ENCODE measurements around the gene GPR139. TPM values are rescaled to one million over a fixed set of nuclear protein-coding genes. Genes with fewer than 3 reads are reported as not detected.

GPR139 gene
- total and polyA plus RNA-seq, 2 donors = not detected

- Histone ChIP-seq H3K4me3 (ENCODE audit: low read depth, low read length) (no peak overlapping the region), H3K27ac (ENCODE audit: low read depth) (no peak overlapping the region), H3K36me3 (ENCODE audit: insufficient read depth) (no peaks in the 10 kb centered on the region), H3K4me1 (ENCODE audit: insufficient read depth) (no peaks in the 10 kb centered on the region)
- 80% methylated on average over 4 of the region's 4 CpGs for WGBS
- no peak for DNase-seq (ENCODE audit: extremely low spot score)
Measured at GRCh38 chr16:20041924-20042596, 31.6 kb downstream of the GPR139 start.

GRCh38 chr16:20040011-20040410 lies 33.7 kb downstream of the GPR139 start:
- no peak overlapping the region for H3K27ac ChIP-seq (ENCODE audit: low read depth)
- no peaks in the 10 kb centered on the region for H3K4me1 ChIP-seq (ENCODE audit: insufficient read depth)
- 65% methylated on average over 4 of the region's 4 CpGs for WGBS
- no peak for DNase-seq (ENCODE audit: extremely low spot score)
- no peaks in the 10 kb centered on the region for H3K36me3 ChIP-seq (ENCODE audit: insufficient read depth)
- no peak overlapping the region for H3K4me3 ChIP-seq (ENCODE audit: low read depth, low read length)

- H3K27ac ChIP-seq (ENCODE audit: low read depth) = no peak overlapping the region
- no peak for DNase-seq (ENCODE audit: extremely low spot score)
- 74% methylated on average over 3 of the region's 3 CpGs for WGBS
- no peaks in the 10 kb centered on the region for H3K4me1 ChIP-seq (ENCODE audit: insufficient read depth)
- no peaks in the 10 kb centered on the region for H3K36me3 ChIP-seq (ENCODE audit: insufficient read depth)
- no peak overlapping the region for H3K4me3 ChIP-seq (ENCODE audit: low read depth, low read length)
Measured at GRCh38 chr16:20029611-20030010, 44.1 kb downstream of the GPR139 start.

- 48% methylated on average over 2 of the region's 2 CpGs for WGBS
- H3K27ac ChIP-seq (ENCODE audit: low read depth) = no peak overlapping the region
- H3K4me1 ChIP-seq (ENCODE audit: insufficient read depth) = no peaks in the 10 kb centered on the region
- no peaks in the 10 kb centered on the region for H3K36me3 ChIP-seq (ENCODE audit: insufficient read depth)
- DNase-seq (ENCODE audit: extremely low spot score) = no peak
- no peak overlapping the region for H3K4me3 ChIP-seq (ENCODE audit: low read depth, low read length)
Measured at GRCh38 chr16:20026361-20027072, 47.2 kb downstream of the GPR139 start.

- H3K4me1 ChIP-seq (ENCODE audit: insufficient read depth) = no peaks in the 10 kb centered on the region
- no peak overlapping the region for H3K27ac ChIP-seq (ENCODE audit: low read depth)
- no peak overlapping the region for H3K4me3 ChIP-seq (ENCODE audit: low read depth, low read length)
- H3K36me3 ChIP-seq (ENCODE audit: insufficient read depth) = no peaks in the 10 kb centered on the region
- 4% methylated on average over 1 of the region's 1 CpG for WGBS
- DNase-seq (ENCODE audit: extremely low spot score) = no peak
Measured at GRCh38 chr16:20023190-20023589, 50.5 kb downstream of the GPR139 start.

GRCh38 chr16:20020976-20021375 lies 52.7 kb downstream of the GPR139 start:
- 81% methylated on average over 2 of the region's 2 CpGs for WGBS
- Histone ChIP-seq H3K4me1 (ENCODE audit: insufficient read depth) (no peaks in the 10 kb centered on the region), H3K4me3 (ENCODE audit: low read depth, low read length) (no peak overlapping the region), H3K27ac (ENCODE audit: low read depth) (no peak overlapping the region), H3K36me3 (ENCODE audit: insufficient read depth) (no peaks in the 10 kb centered on the region)
- DNase-seq (ENCODE audit: extremely low spot score) = no peak

- H3K4me3 ChIP-seq (ENCODE audit: low read depth, low read length) = no peak overlapping the region
- no peaks in the 10 kb centered on the region for H3K4me1 ChIP-seq (ENCODE audit: insufficient read depth)
- DNase-seq (ENCODE audit: extremely low spot score) = no peak
- H3K36me3 ChIP-seq (ENCODE audit: insufficient read depth) = no peaks in the 10 kb centered on the region
- H3K27ac ChIP-seq (ENCODE audit: low read depth) = no peak overlapping the region
- 54% methylated on average over 1 of the region's 1 CpG for WGBS
Measured at GRCh38 chr16:20020083-20020482, 53.6 kb downstream of the GPR139 start.

GRCh38 chr16:20016234-20016633 lies 57.5 kb downstream of the GPR139 start:
- no peak overlapping the region for H3K4me3 ChIP-seq (ENCODE audit: low read depth, low read length)
- H3K27ac ChIP-seq (ENCODE audit: low read depth) = no peak overlapping the region
- WGBS = 35% methylated on average over 7 of the region's 7 CpGs
- H3K4me1 ChIP-seq (ENCODE audit: insufficient read depth) = no peaks in the 10 kb centered on the region
- H3K36me3 ChIP-seq (ENCODE audit: insufficient read depth) = no peaks in the 10 kb centered on the region
- DNase-seq (ENCODE audit: extremely low spot score) = no peak

- no peaks in the 10 kb centered on the region for H3K36me3 ChIP-seq (ENCODE audit: insufficient read depth)
- DNase-seq (ENCODE audit: extremely low spot score) = no peak
- WGBS = 41% methylated on average over 3 of the region's 3 CpGs
- H3K27ac ChIP-seq (ENCODE audit: low read depth) = no peak overlapping the region
- no peak overlapping the region for H3K4me3 ChIP-seq (ENCODE audit: low read depth, low read length)
- no peaks in the 10 kb centered on the region for H3K4me1 ChIP-seq (ENCODE audit: insufficient read depth)
Measured at GRCh38 chr16:20004931-20005330, 68.8 kb downstream of the GPR139 start.

GRCh38 chr16:20002936-20003335 lies 70.8 kb downstream of the GPR139 start:
- 95% methylated on average over 2 of the region's 2 CpGs for WGBS

GRCh38 chr16:20001856-20002707 lies 71.6 kb downstream of the GPR139 start:
- Histone ChIP-seq H3K4me1 (ENCODE audit: insufficient read depth) (no peaks in the 10 kb centered on the region), H3K36me3 (ENCODE audit: insufficient read depth) (no peaks in the 10 kb centered on the region), H3K4me3 (ENCODE audit: low read depth, low read length) (no peak overlapping the region), H3K27ac (ENCODE audit: low read depth) (no peak overlapping the region)
- WGBS = 72% methylated on average over 16 of the region's 16 CpGs
- DNase-seq (ENCODE audit: extremely low spot score) = no peak

More at GRCh38 chr16:20002936-20003335, 70.8 kb downstream of the GPR139 start:
- Histone ChIP-seq H3K36me3 (ENCODE audit: insufficient read depth) (no peaks in the 10 kb centered on the region), H3K27ac (ENCODE audit: low read depth) (no peak overlapping the region), H3K4me1 (ENCODE audit: insufficient read depth) (no peaks in the 10 kb centered on the region), H3K4me3 (ENCODE audit: low read depth, low read length) (no peak overlapping the region)
- no peak for DNase-seq (ENCODE audit: extremely low spot score)

GRCh38 chr16:19997734-19998133 lies 76.0 kb downstream of the GPR139 start:
- no peak for DNase-seq (ENCODE audit: extremely low spot score)
- Histone ChIP-seq H3K27ac (ENCODE audit: low read depth) (no peak overlapping the region), H3K4me3 (ENCODE audit: low read depth, low read length) (no peak overlapping the region), H3K4me1 (ENCODE audit: insufficient read depth) (no peaks in the 10 kb centered on the region), H3K36me3 (ENCODE audit: insufficient read depth) (no peaks in the 10 kb centered on the region)
- 40% methylated on average over 4 of the region's 4 CpGs for WGBS

GRCh38 chr16:19997264-19997663 lies 76.4 kb downstream of the GPR139 start:
- H3K27ac ChIP-seq (ENCODE audit: low read depth) = no peak overlapping the region
- no peak for DNase-seq (ENCODE audit: extremely low spot score)
- no peaks in the 10 kb centered on the region for H3K36me3 ChIP-seq (ENCODE audit: insufficient read depth)
- H3K4me1 ChIP-seq (ENCODE audit: insufficient read depth) = no peaks in the 10 kb centered on the region
- H3K4me3 ChIP-seq (ENCODE audit: low read depth, low read length) = no peak overlapping the region
- WGBS = 31% methylated on average over 2 of the region's 2 CpGs
